Gastroesophageal sphincter (tissue), 2 donors: ENCODE measurements around the gene PPP1R13B.

Experiments
- POLR2A ChIP-seq, 2 donors: fragments of 450-650 bp; IDR thresholded peaks; one replicate each; pipeline ENCODE4 v1.6.1; 2017; ENCODE audit warnings: antibody characterized with exemption in 2 of 2, mild to moderate bottlenecking in 2 of 2, moderate library complexity in 1 of 2
- POLR2AphosphoS5 ChIP-seq: sonication (generic); formaldehyde crosslinking; IDR thresholded peaks from one replicate; pipeline ENCODE4 v1.6.1; 2017; ENCODE audit warnings: antibody characterized with exemption

DNA sequence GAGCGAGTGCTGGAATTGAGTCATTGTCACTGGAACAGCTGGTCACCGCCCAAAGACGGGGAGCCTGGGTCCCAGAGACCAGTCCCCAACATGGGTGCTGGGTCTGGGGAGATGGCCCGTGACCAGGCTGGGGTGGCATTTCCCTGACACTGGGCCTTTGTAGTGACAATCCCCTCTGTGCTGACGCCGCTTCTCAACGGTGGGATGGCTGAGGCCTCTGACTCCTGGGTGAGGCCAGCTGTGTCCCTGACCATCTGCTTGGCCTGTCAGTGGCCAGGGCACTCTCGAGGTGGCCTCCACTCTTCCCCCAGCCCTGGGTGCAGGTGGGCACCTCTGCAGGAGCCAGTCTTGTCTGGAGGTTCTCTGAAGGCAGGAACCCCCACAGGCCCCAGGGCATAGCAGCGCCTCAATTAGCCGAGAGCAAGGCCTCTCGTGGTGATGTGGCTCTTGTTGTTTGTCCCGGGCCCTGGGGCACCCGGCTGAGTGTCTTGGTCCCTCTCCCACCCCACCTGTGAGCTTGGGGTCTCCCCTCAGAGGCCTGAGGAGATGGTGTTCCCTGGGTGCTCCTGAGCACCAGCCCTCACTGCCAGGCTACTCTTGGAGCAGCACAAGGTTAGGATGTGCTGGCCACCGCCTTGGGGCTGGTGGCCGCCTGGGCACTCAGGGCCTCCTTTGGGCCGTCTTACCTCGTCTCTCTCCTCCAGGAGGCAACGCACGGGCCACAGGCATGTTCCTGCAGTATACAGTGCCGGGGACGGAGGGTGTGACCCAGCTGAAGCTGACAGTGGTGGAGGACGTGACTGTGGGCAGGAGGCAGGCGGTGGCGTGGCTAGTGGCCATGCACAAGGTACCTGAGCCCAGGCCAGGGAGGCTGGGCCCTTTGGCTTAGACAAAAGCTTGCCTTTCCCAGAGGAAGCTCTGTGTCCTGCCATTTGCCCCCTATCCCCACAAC lies 115.2 kb downstream of the PPP1R13B start:
- TF ChIP-seq POLR2AphosphoS5 (no peak), POLR2A (IDR thresholded peaks at IDR 0.05) (no peak)
